ENCODE measurements around the gene PIK3R5. TPM values are rescaled to one million over a fixed set of nuclear protein-coding genes. Genes with fewer than 3 reads are reported as not detected.

Gene PIK3R5
- total RNA-seq, 1 donor from 2014 or later = 0.90 TPM

DNA sequence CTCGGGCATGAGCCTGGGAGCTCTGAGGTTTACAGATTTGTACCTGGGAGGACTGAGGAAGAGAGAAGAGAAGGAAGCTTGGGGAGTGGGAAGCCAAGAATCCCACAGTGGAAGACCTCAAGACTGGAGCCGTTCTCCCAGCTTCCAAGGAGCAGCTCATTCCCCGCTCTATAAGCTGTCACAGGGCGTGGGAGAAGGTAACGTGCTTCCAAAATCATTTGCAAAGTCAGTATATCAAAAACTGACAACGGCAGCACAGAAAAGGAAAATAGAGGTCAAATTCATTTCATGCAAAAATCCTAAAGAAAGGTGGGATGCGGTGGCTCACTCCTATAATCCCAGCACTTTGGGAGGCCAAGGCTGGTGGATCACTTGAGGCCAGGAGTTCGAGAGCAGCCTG is 7.8 kb downstream of the PIK3R5 start:
- Mint-ChIP-seq H3K4me3 (no peak overlapping the region), H3K9me3 (no peaks in the 10 kb centered on the region), H3K27me3 (ENCODE audit: insufficient read depth, low read depth) (peaks cover 7% of the 10 kb centered on the region), H3K27ac (no peak overlapping the region), H3K4me1 (peaks cover 3% of the 10 kb centered on the region), H3K36me3 (no peaks in the 10 kb centered on the region)
- H3K4me1 ChIP-seq = peaks cover 6% of the 10 kb centered on the region
- no peak overlapping the region for H2AFZ ChIP-seq (replicated peaks)
- H4K20me1 ChIP-seq (ENCODE audit: low read depth) = no peaks in the 10 kb centered on the region
- H3F3A ChIP-seq (ENCODE audit: low read depth) = peaks cover 2% of the 10 kb centered on the region
- H3K9me3 ChIP-seq (ENCODE audit: low read depth) = no peaks in the 10 kb centered on the region
- no peak overlapping the region for H3K4me3 ChIP-seq
- TF ChIP-seq EZH2phosphoT487 (IDR thresholded peaks at IDR 0.05) (no peak), EZH2 (IDR thresholded peaks at IDR 0.05) (no peak)
- TF ChIP-seq, protein P1, sequence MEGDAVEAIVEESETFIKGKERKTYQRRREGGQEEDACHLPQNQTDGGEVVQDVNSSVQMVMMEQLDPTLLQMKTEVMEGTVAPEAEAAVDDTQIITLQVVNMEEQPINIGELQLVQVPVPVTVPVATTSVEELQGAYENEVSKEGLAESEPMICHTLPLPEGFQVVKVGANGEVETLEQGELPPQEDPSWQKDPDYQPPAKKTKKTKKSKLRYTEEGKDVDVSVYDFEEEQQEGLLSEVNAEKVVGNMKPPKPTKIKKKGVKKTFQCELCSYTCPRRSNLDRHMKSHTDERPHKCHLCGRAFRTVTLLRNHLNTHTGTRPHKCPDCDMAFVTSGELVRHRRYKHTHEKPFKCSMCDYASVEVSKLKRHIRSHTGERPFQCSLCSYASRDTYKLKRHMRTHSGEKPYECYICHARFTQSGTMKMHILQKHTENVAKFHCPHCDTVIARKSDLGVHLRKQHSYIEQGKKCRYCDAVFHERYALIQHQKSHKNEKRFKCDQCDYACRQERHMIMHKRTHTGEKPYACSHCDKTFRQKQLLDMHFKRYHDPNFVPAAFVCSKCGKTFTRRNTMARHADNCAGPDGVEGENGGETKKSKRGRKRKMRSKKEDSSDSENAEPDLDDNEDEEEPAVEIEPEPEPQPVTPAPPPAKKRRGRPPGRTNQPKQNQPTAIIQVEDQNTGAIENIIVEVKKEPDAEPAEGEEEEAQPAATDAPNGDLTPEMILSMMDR (IDR thresholded peaks at IDR 0.05) = no peak
- H3K79me2 ChIP-seq (ENCODE audit: low read depth) = no peaks in the 10 kb centered on the region
- H3K4me2 ChIP-seq = no peak overlapping the region
- H3K27me3 ChIP-seq = no peaks in the 10 kb centered on the region
- no peaks in the 10 kb centered on the region for H3K36me3 ChIP-seq
- H3K27ac ChIP-seq = no peak overlapping the region
- no peak for DNase-seq (ENCODE audit: low spot score)
- H3K9ac ChIP-seq = no peak overlapping the region

DNA sequence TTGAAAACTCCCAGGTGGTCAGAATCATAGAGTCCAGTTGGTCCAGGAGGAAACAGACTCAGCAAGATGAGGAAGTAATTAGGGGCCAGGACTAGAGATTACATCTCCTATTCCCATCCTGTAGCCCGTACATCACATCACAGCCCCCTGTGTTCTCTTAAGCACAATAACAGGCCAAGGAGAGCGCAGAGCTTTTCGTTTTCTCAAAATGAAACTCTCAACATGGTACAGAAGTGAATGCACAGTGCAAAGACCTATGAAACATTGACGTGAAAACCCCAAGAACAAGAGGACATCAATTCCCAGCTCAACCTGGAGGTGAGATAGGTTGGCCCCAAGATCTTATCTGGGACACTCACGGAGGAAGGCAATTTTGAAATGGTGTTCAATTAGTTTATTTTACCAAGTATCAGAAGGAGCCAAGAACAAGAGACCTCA is 9.0 kb downstream of the PIK3R5 start:
- Histone ChIP-seq H3K4me1 (peaks cover 6% of the 10 kb centered on the region), H4K20me1 (ENCODE audit: low read depth) (no peaks in the 10 kb centered on the region), H3K79me2 (ENCODE audit: low read depth) (no peaks in the 10 kb centered on the region), H3K9me3 (ENCODE audit: low read depth) (no peaks in the 10 kb centered on the region), H3K27ac (no peak overlapping the region), H3K36me3 (no peaks in the 10 kb centered on the region), H3K9ac (no peak overlapping the region), H3K4me2 (no peak overlapping the region), H3K4me3 (no peak overlapping the region), H3F3A (ENCODE audit: low read depth) (no peaks in the 10 kb centered on the region), H2AFZ (replicated peaks) (no peak overlapping the region), H3K27me3 (no peaks in the 10 kb centered on the region)
- Mint-ChIP-seq H3K4me3 (no peak overlapping the region), H3K4me1 (peaks cover 3% of the 10 kb centered on the region), H3K27me3 (ENCODE audit: insufficient read depth, low read depth) (peaks cover 12% of the 10 kb centered on the region), H3K9me3 (no peaks in the 10 kb centered on the region), H3K36me3 (no peaks in the 10 kb centered on the region), H3K27ac (no peak overlapping the region)
- no peak for TF ChIP-seq EZH2 (IDR thresholded peaks at IDR 0.05)
- TF ChIP-seq EZH2phosphoT487 (IDR thresholded peaks at IDR 0.05) = no peak
- TF ChIP-seq, protein P1 (IDR thresholded peaks at IDR 0.05) = no peak
- no peak for DNase-seq (ENCODE audit: low spot score)

- H3K27ac Mint-ChIP-seq = no peak overlapping the region
- no peak for DNase-seq (ENCODE audit: low spot score)
Measured at GRCh38 chr17:8955021-8955959, 10.2 kb downstream of the PIK3R5 start.

DNA sequence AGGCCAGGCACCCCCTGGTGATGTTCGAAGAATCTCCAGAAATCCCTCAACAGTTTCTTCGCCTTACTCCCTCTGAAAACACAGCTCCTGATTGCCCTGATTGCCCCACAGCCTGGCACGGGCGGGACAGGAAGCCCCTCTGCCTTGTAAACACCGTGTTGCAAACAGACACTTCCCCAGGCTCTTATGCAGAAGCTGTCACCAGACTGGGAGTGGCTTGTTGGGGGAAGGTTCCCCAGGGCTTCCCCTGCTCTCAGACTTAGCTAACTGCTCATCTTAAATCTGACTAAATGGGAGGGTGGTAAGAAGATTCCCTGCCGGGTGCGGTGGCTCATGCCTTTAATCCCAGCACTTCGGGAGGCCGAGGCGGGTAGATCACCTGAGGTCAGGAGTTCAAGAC is 11.2 kb downstream of the PIK3R5 start:
- H3K4me1 Mint-ChIP-seq = peaks cover 3% of the 10 kb centered on the region

More at GRCh38 chr17:8955021-8955959, 10.2 kb downstream of the PIK3R5 start:
- Histone ChIP-seq H3K4me3 (no peak overlapping the region), H2AFZ (replicated peaks) (no peak overlapping the region), H3K36me3 (no peaks in the 10 kb centered on the region), H3F3A (ENCODE audit: low read depth) (no peaks in the 10 kb centered on the region), H4K20me1 (ENCODE audit: low read depth) (no peaks in the 10 kb centered on the region), H3K9me3 (ENCODE audit: low read depth) (no peaks in the 10 kb centered on the region), H3K79me2 (ENCODE audit: low read depth) (no peaks in the 10 kb centered on the region), H3K27ac (no peak overlapping the region), H3K4me2 (no peak overlapping the region), H3K9ac (no peak overlapping the region), H3K27me3 (peaks cover 4% of the 10 kb centered on the region), H3K4me1 (peaks cover 6% of the 10 kb centered on the region)
- no peaks in the 10 kb centered on the region for H3K9me3 Mint-ChIP-seq
- H3K4me3 Mint-ChIP-seq = no peak overlapping the region
- H3K36me3 Mint-ChIP-seq = no peaks in the 10 kb centered on the region
- H3K4me1 Mint-ChIP-seq = peaks cover 3% of the 10 kb centered on the region
- peaks cover 12% of the 10 kb centered on the region for H3K27me3 Mint-ChIP-seq (ENCODE audit: insufficient read depth, low read depth)
- no peak for TF ChIP-seq EZH2 (IDR thresholded peaks at IDR 0.05)

More for the DNA sequence above, 11.2 kb downstream of the PIK3R5 start:
- no peaks in the 10 kb centered on the region for H4K20me1 ChIP-seq (ENCODE audit: low read depth)
- H3K27ac ChIP-seq = no peak overlapping the region
- H3F3A ChIP-seq (ENCODE audit: low read depth) = no peaks in the 10 kb centered on the region
- H3K27me3 ChIP-seq = peaks cover 10% of the 10 kb centered on the region
- H3K4me2 ChIP-seq = no peak overlapping the region
- H3K4me1 ChIP-seq = peaks cover 6% of the 10 kb centered on the region
- no peak overlapping the region for H3K4me3 Mint-ChIP-seq
- H3K79me2 ChIP-seq (ENCODE audit: low read depth) = no peaks in the 10 kb centered on the region
- H3K9ac ChIP-seq = no peak overlapping the region
- no peaks in the 10 kb centered on the region for H3K9me3 Mint-ChIP-seq
- H3K36me3 ChIP-seq = no peaks in the 10 kb centered on the region
- H3K4me3 ChIP-seq = no peak overlapping the region
- H3K27ac Mint-ChIP-seq = no peak overlapping the region
- no peaks in the 10 kb centered on the region for H3K36me3 Mint-ChIP-seq
- H3K9me3 ChIP-seq (ENCODE audit: low read depth) = no peaks in the 10 kb centered on the region
- DNase-seq (ENCODE audit: low spot score) = peak; percentile 22
- TF ChIP-seq EZH2phosphoT487 (IDR thresholded peaks at IDR 0.05) (no peak), EZH2 (IDR thresholded peaks at IDR 0.05) (no peak)
- TF ChIP-seq, protein P1 (IDR thresholded peaks at IDR 0.05) = no peak
- H3K27me3 Mint-ChIP-seq (ENCODE audit: insufficient read depth, low read depth) = peaks cover 12% of the 10 kb centered on the region
- H2AFZ ChIP-seq (replicated peaks) = no peak overlapping the region
